Measurements from ENCODE around the gene GCC2. TPM values are rescaled to one million over a fixed set of nuclear protein-coding genes. Genes with fewer than 3 reads are reported as not detected.

Gene GCC2
- total RNA-seq, 1 experiment from 2014 or later, result 28.2 TPM

DNA sequence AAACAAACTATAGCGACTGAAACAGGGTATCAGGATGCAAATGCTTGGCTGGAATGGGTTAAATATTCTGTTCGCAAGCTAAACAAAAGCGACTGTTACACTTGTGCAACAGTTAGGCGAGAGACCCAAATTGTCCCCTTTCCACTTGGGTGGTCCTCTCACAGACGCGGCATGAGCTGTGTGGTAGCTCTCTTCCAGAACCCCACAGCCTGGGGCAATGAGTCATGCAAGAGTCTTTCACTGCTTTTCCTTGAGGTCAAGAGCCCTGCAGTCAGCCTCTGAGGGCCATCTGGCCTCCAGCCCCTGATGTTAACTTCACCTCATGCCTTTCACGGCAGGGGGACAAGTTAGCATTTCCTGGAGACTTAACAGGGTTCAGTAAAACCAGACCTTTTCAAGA, 45.5 kb upstream of the GCC2 start:
- TF ChIP-seq POLR2A (IDR thresholded peaks at IDR 0.05; ENCODE audit: borderline replicate concordance, extremely low read depth, insufficient read depth, insufficient read length) (no peak), EZH2 (IDR thresholded peaks at IDR 0.05) (no peak), FOSL1 (IDR thresholded peaks at IDR 0.05; ENCODE audit: low read depth) (no peak), POLR2AphosphoS5 (IDR thresholded peaks at IDR 0.05; ENCODE audit: low read depth, low read length) (no peak), ELF1 (IDR thresholded peaks at IDR 0.05; ENCODE audit: borderline replicate concordance, low read depth) (no peak), CBX3 (IDR thresholded peaks at IDR 0.05; ENCODE audit: low read depth) (no peak), EZH2phosphoT487 (IDR thresholded peaks at IDR 0.05; ENCODE audit: borderline replicate concordance) (no peak), CTCF (IDR thresholded peaks at IDR 0.05 in 2 of 3, conservative IDR thresholded peaks at IDR 0.05 in 1 of 3; ENCODE audit: borderline replicate concordance in 1 of 3, insufficient read depth in 1 of 3, low read depth in 2 of 3, low read length in 2 of 3) (no peak), SIN3A (IDR thresholded peaks at IDR 0.05; ENCODE audit: low read depth) (no peak), YY1 (IDR thresholded peaks at IDR 0.05; ENCODE audit: extremely low read depth, insufficient replicate concordance, low read depth, low read length) (no peak), ZFX (IDR thresholded peaks at IDR 0.05) (no peak)
- TF ChIP-seq, protein P1, sequence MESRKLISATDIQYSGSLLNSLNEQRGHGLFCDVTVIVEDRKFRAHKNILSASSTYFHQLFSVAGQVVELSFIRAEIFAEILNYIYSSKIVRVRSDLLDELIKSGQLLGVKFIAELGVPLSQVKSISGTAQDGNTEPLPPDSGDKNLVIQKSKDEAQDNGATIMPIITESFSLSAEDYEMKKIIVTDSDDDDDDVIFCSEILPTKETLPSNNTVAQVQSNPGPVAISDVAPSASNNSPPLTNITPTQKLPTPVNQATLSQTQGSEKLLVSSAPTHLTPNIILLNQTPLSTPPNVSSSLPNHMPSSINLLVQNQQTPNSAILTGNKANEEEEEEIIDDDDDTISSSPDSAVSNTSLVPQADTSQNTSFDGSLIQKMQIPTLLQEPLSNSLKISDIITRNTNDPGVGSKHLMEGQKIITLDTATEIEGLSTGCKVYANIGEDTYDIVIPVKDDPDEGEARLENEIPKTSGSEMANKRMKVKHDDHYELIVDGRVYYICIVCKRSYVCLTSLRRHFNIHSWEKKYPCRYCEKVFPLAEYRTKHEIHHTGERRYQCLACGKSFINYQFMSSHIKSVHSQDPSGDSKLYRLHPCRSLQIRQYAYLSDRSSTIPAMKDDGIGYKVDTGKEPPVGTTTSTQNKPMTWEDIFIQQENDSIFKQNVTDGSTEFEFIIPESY (IDR thresholded peaks at IDR 0.05; ENCODE audit: extremely low read depth, insufficient replicate concordance, low read length), result no peak
- no peak for DNase-seq (ENCODE audit: low read depth, low spot score)
- no peak overlapping the region for H3K4me2 ChIP-seq (ENCODE audit: low read length)
- peaks cover 5 to 8% of the 10 kb centered on the region in 2 experiments; a peak in 2 of 4 replicates for H3K9me3 ChIP-seq (ENCODE audit: control insufficient read depth in 1 of 2, insufficient read depth in 1 of 2, low read depth in 1 of 2, low read length in 2 of 2)
- H3K9ac ChIP-seq (ENCODE audit: low read length), result no peak overlapping the region
- no peaks in the 10 kb centered on the region for H3K27me3 ChIP-seq (ENCODE audit: insufficient read depth, low read length)
- H4K20me1 ChIP-seq (ENCODE audit: insufficient read depth), result no peaks in the 10 kb centered on the region
- no peaks in the 10 kb centered on the region for H3K79me2 ChIP-seq (ENCODE audit: insufficient read depth, low read length)
- CTCF ChIA-PET, result no interaction called here
- RAD21 ChIA-PET (ENCODE audit: low non-redundant PET in 1 of 2, low total read pairs in 2 of 2, uncharacterized antibody in 2 of 2, unreplicated experiment in 2 of 2), result no interaction called here
- ATAC-seq, result no peak
- H2AFZ ChIP-seq (ENCODE audit: low read depth, low read length, poor library complexity, severe bottlenecking), result no peak overlapping the region
- H3K27ac ChIP-seq (ENCODE audit: low read depth, low read length), result no peak overlapping the region
- intact Hi-C loops (cut with micrococcal nuclease), result no loop called here
- no peaks in the 10 kb centered on the region for H3K36me3 ChIP-seq (ENCODE audit: control insufficient read depth in 1 of 2, insufficient read depth in 2 of 2, low read length in 2 of 2)
- POLR2A ChIA-PET, result no interaction called here
- no TSS peak for BruUV-seq (replicated peaks)
- no peaks in the 10 kb centered on the region for H3K9me2 ChIP-seq (ENCODE audit: insufficient read depth)
- no peaks in the 10 kb centered on the region for H3K4me1 ChIP-seq (ENCODE audit: control insufficient read depth in 1 of 2, insufficient read depth in 2 of 2, low read length in 2 of 2)
- no peak overlapping the region for H3K4me3 ChIP-seq (replicated peaks in 1 of 2; ENCODE audit: low read depth in 1 of 2, low read length in 2 of 2)
